Pulmonary artery endothelial cell (primary cell): ENCODE data around the gene SLC25A22. TPM values are rescaled to one million over a fixed set of nuclear protein-coding genes. Genes with fewer than 3 reads are reported as not detected.

Experiments
- DNase-seq: peaks from one replicate; pipeline ENCODE4 v3.0.0-alpha.2; 2011; ENCODE audit warnings: low read depth, low spot score
- total RNA-seq: library from RNA; depleted of rRNA; stranded (reverse); fragments of >200 nt; gene quantifications from 2 replicates; pipeline ENCODE4 v1.2.3, GENCODE V29; 2014

SLC25A22 gene
- total RNA-seq, 1 donor from 2014 or later = 9.0 TPM

- DNase-seq = no peak
Measured at GRCh38 chr11:774873-775592, 23.0 kb downstream of the SLC25A22 start.

- DNase-seq = no peak
Measured at GRCh38 chr11:773830-774229, 24.3 kb downstream of the SLC25A22 start.

- DNase-seq = no peak
Measured at GRCh38 chr11:773425-773824, 24.7 kb downstream of the SLC25A22 start.

DNA sequence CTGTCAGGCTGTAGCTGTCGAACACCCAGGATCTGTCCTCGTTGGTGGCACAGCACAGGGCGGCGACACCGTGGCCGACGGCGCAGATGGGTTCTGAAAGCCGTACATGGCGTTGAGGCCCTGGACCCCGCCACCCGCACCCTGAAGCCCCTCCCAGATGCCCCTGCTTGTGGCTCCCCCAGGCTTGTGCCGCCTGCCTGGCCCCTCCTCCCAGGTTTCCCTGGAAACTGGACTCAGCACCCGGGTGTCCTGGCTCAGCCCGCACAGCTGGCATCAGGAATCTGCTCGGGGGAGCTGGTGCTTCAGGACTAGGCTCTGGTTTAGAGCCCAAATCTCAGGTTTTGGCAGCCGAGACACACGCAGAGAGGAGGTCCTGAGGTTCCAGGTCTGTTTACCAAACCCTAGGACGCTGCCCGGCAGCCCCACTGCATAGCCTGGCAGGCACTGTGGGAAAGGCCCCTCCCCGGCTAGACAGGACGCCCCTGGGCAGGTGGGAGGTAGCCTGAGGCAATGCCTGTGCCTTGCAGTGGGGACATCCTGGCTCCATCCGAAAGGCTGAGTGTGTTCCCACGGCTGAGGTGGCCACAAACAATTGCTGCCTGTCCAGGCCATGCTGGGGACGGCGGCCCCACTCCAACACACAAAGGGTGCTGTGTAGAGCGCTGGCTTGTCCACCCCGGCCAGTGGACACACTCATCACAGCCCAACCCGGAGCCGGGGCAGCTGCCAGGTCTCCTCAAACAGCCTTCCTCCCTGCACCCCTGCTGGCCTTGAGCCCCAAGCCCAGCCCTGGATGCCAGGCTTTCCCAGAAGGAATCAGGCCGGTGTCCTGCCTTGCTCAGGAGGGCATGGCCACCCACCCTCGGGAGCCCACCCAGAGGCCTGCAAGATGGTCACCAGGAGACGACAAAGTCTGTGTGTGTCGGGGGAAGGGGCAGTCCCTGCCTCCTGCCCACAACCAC, 25.4 kb downstream of the SLC25A22 start:
- no peak for DNase-seq

- DNase-seq = no peak
Measured at GRCh38 chr11:771617-772204, 26.4 kb downstream of the SLC25A22 start.

- no peak for DNase-seq
Measured at GRCh38 chr11:770642-771616, 27.2 kb downstream of the SLC25A22 start.

- no peak for DNase-seq
Measured at GRCh38 chr11:769887-770641, 28.0 kb downstream of the SLC25A22 start.

DNA sequence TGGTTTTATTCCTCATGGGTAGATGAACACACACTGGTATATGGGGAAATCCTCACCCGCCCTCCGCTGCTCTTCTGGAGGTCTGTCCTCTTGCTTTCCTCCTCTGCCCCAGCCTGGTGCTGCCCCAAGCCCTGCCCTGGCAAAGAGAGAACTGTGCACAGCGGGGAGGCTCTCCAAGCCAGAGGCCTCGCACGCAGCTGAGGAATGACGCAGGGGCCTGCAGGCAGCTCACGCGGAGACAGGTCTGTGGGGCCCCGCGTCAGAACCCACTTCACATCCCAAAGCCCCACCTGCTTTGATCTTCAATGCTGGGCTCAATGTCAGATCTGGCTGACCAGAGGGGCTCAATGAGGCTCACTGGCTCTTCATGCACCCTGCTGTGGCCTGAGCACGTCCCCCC, 30.8 kb downstream of the SLC25A22 start:
- no peak for DNase-seq

DNA sequence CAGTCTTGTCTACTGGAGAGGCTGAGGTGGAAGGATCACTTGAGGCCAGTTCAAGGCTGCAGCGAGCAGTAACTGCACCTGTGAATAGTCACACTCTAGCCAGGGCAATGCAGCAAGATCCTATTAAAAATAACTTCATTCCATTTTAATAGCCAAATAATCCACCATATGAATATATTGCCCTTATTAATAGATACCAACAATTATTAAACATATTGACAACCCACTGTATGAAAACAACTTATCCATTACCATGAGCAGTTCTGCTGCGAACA, 31.2 kb downstream of the SLC25A22 start:
- DNase-seq = no peak

GRCh38 chr11:766106-766935, 31.8 kb downstream of the SLC25A22 start:
- no peak for DNase-seq

GRCh38 chr11:765802-766091, 32.3 kb downstream of the SLC25A22 start:
- DNase-seq = no peak

GRCh38 chr11:765025-765801, 32.9 kb downstream of the SLC25A22 start:
- DNase-seq = no peak

DNA sequence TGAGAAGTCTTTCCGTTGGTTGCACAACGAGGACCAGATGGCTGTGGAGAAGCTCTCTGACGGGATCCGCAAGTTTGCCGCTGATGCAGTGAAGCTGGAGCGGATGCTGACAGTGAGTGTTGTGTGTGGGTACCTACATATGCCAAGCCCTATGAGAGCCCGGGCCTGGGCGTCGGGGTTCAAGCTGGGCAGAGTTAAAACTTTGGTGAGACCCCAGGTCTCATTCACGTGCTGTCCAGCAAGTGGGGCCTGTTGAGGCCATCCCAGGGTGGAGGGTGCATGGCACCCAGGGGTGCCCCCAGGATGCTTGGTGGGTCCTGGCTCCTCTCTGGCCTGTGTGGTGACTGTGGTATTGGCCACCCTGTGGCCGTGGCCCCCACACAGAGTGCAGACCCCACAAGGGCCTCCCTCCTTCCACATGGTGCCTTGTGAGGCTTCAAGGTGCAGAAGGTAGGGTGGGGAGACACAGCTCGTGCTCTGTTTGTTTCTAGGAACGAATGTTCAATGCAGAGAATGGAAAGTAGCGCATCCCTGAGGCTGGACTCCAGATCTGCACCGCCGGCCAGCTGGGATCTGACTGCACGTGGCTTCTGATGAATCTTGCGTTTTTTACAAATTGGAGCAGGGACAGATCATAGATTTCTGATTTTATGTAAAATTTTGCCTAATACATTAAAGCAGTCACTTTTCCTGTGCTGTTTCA, 33.6 kb downstream of the SLC25A22 start:
- no peak for DNase-seq

DNA sequence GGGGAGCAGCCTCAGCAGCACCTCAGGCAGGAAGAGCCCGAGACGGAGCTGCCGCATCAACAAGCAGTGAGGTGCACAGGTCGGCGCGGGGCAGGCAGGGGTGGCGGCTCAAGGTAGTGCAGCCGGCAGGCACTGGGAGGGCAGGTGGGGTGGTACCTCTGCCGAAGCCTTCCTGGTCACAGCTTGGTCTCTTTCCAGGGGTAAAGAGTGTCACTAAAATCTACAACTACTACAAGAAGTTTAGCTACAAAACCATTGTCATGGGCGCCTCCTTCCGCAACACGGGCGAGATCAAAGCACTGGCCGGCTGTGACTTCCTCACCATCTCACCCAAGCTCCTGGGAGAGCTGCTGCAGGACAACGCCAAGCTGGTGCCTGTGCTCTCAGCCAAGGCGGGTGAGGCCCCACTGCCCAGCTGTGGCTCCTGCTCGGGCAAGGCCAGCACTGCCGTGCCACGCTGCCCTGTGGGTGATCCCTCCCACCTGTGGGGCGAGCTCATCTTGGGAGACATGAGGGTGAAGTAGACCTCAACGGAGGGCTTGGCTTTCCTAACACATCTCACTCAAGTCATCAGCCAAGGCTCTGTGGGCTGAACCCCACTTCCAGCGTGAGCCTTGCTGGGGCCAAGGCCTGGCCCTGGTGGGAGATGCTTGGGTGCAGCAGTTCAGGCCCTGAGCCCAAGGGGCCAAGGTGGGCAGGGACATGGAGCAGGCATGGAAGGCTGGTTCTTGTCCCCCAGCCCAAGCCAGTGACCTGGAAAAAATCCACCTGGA, 34.3 kb downstream of the SLC25A22 start:
- DNase-seq = no peak

DNA sequence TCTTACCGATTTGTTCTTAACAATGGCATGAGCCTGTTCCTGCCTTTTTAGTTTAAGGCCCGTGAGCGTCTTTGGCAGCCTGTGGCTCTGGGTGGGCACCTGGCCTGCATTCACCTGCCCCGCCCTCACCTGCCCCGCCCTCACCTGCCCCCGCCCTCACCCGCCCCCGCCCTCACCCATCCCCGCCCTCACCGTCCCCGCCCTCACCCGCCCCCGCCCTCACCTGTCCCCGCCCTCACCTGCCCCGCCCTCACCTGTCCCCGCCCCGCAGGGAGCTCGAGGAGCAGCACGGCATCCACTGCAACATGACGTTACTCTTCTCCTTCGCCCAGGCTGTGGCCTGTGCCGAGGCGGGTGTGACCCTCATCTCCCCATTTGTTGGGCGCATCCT, 35.0 kb downstream of the SLC25A22 start:
- no peak for DNase-seq

DNA sequence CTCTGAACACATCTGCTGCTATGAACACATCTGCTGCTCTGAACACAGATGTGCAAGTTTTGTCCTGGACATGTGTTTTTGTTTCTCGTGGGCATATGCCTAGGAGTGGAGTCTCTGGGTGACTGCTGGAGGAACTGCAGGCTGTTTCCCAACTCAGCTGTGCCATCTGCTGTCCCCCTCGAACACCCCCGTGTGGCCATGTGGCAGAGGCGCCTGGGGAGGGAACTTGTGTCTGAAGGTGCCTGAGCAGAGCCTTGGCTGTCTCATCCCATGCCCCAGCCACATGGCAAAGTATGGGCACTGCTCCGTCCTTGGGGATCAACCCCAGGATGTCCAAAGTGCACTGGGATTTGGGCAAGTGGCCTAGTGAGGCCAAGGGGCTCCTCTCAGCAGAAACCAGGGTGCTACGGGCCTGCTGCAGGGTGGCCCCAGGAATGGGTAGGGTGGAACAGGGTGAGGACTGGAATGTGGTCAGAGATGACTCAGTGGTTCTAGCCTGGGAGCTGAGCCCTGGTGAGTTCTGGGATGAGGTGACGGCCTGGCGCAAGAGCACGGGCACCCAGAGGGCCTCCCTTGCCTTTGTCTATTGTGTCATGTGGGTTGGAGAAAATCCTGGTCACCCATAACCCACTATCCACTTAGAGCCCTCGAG, 35.5 kb downstream of the SLC25A22 start:
- DNase-seq = no peak

DNA sequence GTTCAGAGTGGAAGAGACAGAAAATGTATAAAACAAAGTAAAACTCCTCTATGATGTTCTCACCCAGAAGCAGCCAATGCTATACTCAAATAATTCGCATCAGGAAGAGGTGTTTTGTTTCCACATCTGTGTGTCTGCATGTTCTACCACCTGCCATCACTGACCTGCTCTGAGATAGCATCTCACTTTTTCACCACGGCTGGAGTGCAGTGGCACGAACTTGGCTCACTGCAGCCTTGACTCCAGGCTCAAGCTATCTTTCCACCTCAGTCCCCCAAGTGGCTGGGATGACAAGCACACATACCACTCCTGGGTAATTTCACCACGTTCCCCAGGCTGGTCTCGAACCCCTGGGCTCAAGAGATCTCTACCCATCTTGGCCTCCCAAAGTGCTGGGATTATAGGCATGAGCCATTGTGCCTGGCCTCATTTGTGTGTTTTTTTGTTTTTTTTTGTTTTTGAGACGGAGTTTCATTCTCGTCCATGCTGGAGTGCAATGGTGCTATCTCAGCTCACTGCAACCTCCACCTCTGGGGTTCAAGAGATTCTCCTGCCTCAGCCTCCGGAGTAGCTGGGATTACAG, 36.5 kb downstream of the SLC25A22 start:
- no peak for DNase-seq
